ENCODE measurements around the gene STK11IP. TPM values are rescaled to one million over a fixed set of nuclear protein-coding genes. Genes with fewer than 3 reads are reported as not detected.

STK11IP gene
- total RNA-seq, 1 experiment from 2014 or later = 40.6 TPM

DNA sequence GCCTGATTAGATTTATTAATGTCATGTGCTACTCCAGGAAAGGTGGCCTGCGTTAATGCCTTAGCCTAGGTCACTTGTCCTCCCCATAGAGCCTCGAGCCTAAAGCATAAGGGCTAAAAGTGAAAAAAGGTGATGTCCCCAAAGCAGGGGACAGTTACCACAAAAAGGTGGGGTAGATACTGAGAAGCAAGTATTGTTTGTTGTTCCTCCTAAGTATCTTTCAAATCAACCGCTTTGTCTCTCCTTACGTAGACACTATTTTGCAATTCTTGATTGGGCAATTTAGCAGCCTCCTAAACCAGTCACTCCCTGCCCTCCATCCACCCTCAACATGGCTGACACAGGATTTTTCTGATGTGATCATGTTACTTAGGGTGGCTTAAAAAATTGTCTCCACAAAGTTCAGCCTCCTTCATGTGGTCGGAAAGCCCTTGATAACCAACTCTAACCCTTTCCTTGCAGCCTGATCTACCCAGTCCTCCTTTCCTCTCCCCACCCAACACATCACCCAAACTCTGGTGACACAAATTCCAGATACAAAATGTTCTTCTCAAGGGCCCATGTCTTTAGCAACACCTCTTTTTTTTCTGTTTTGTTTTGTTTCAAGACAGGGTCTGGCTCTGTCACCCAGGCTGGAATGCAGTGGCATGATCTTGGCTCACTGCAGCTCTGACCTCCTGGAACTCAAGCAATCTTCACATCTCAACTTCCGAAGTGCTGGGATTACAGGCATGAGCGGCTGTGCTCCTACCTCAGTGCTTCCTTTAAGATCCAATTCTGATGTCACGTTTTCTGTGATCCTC, 18.6 kb upstream of the STK11IP start:
- Histone ChIP-seq H3K9me3 (ENCODE audit: insufficient read depth, low read depth) (no peaks in the 10 kb centered on the region), H3K4me1 (replicated peaks; ENCODE audit: insufficient read depth) (peaks cover 9% of the 10 kb centered on the region; the same call in 1 of the 2 replicates), H2AFZ (no peak overlapping the region), H3K27me3 (ENCODE audit: insufficient read depth, low read depth) (no peaks in the 10 kb centered on the region), H3K27ac (no peak overlapping the region), H4K20me1 (ENCODE audit: insufficient read depth) (no peaks in the 10 kb centered on the region), H3F3A (ENCODE audit: insufficient read depth, low read depth) (no peaks in the 10 kb centered on the region), H3K4me3 (no peak overlapping the region), H3K79me2 (ENCODE audit: low read depth) (no peaks in the 10 kb centered on the region), H3K36me3 (ENCODE audit: low read depth) (no peaks in the 10 kb centered on the region), H3K4me2 (no peak overlapping the region), H3K9me2 (ENCODE audit: insufficient read depth) (no peaks in the 10 kb centered on the region)
- TF ChIP-seq, protein P1, sequence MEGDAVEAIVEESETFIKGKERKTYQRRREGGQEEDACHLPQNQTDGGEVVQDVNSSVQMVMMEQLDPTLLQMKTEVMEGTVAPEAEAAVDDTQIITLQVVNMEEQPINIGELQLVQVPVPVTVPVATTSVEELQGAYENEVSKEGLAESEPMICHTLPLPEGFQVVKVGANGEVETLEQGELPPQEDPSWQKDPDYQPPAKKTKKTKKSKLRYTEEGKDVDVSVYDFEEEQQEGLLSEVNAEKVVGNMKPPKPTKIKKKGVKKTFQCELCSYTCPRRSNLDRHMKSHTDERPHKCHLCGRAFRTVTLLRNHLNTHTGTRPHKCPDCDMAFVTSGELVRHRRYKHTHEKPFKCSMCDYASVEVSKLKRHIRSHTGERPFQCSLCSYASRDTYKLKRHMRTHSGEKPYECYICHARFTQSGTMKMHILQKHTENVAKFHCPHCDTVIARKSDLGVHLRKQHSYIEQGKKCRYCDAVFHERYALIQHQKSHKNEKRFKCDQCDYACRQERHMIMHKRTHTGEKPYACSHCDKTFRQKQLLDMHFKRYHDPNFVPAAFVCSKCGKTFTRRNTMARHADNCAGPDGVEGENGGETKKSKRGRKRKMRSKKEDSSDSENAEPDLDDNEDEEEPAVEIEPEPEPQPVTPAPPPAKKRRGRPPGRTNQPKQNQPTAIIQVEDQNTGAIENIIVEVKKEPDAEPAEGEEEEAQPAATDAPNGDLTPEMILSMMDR (conservative IDR thresholded peaks at IDR 0.05) = no peak
- no peak for TF ChIP-seq EZH2 (IDR thresholded peaks at IDR 0.05; ENCODE audit: low read depth)
- BruUV-seq (replicated peaks) = no TSS peak
- ChIA-PET CTCF (interaction anchor here (0.7 kb wide), 1 partner anchor 55 kb away, joined by 3 read pairs; no protein-coding TSS in a partner anchor), POLR2A (ENCODE audit: unreplicated experiment) (interaction anchor here (0.7 kb wide), 1 partner anchor 166 kb away, joined by 4 read pairs; no protein-coding TSS in a partner anchor)
- DNase-seq = peak in 1 of 2 experiments; percentile 54
- intact Hi-C loops (cut with micrococcal nuclease; ENCODE audit: unreplicated experiment) = no loop called here

DNA sequence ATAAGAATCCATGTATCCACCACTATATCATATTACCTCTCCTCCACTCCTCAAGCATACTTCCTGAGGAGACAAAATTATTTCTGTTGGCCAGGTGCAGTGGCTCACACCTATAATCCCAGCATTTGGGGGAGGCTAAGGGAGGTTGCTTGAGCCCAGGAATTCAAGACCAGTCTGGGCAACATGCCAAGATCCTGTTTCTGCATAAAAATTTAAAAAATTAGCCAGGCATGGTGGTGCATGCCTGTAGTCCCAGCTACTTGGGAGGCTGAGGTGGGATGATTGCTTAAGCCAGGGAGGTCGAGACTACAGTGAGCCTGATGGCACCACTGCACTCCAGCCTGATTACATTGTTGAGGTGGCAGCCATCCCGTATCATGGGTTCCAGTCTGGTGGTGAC, 16.3 kb upstream of the STK11IP start:
- Histone ChIP-seq H3K27ac (no peak overlapping the region), H3K36me3 (ENCODE audit: low read depth) (no peaks in the 10 kb centered on the region), H3K9me2 (ENCODE audit: insufficient read depth) (no peaks in the 10 kb centered on the region), H2AFZ (no peak overlapping the region), H3K4me1 (replicated peaks; ENCODE audit: insufficient read depth) (peaks cover 9% of the 10 kb centered on the region; the same call in 1 of the 2 replicates), H3K4me3 (no peak overlapping the region), H3K4me2 (no peak overlapping the region), H3K9me3 (ENCODE audit: insufficient read depth, low read depth) (no peaks in the 10 kb centered on the region), H3K27me3 (ENCODE audit: insufficient read depth, low read depth) (no peaks in the 10 kb centered on the region), H4K20me1 (ENCODE audit: insufficient read depth) (no peaks in the 10 kb centered on the region), H3F3A (ENCODE audit: insufficient read depth, low read depth) (no peaks in the 10 kb centered on the region), H3K79me2 (ENCODE audit: low read depth) (no peaks in the 10 kb centered on the region)
- ChIA-PET POLR2A (ENCODE audit: unreplicated experiment) (no interaction called here), CTCF (no interaction called here)
- no peak for TF ChIP-seq EZH2 (IDR thresholded peaks at IDR 0.05; ENCODE audit: low read depth)
- TF ChIP-seq, protein P1 (conservative IDR thresholded peaks at IDR 0.05) = no peak
- intact Hi-C loops (cut with micrococcal nuclease; ENCODE audit: unreplicated experiment) = no loop called here
- no peak for DNase-seq
- no TSS peak for BruUV-seq (replicated peaks)

DNA sequence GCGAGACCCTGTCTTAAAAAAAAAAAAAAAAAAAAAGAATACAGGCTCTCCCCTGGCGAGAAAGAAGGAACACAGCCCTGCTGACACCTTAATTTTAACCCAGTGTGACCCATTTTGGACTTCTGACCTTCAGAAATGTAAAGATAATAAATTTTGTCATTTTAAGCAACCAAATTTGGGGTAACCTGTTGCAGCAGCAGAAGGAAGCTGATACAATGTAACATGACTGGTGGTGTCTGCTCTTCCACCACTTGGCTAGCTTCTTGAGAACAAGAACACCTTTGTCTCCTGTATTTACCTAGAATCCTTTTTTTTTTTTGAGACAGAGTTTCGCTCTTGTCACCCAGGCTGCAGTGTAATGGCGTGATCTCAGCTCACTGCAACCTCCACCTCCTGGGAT, 6.6 kb upstream of the STK11IP start:
- Histone ChIP-seq H3K4me1 (replicated peaks; ENCODE audit: insufficient read depth) (peaks cover 2% of the 10 kb centered on the region), H2AFZ (no peak overlapping the region), H3K36me3 (ENCODE audit: low read depth) (no peaks in the 10 kb centered on the region), H3K9me3 (ENCODE audit: insufficient read depth, low read depth) (no peaks in the 10 kb centered on the region), H3K4me2 (no peak overlapping the region), H3K79me2 (ENCODE audit: low read depth) (no peaks in the 10 kb centered on the region), H3K9me2 (ENCODE audit: insufficient read depth) (no peaks in the 10 kb centered on the region), H3K27ac (no peak overlapping the region), H4K20me1 (ENCODE audit: insufficient read depth) (no peaks in the 10 kb centered on the region), H3K27me3 (ENCODE audit: insufficient read depth, low read depth) (no peaks in the 10 kb centered on the region), H3F3A (ENCODE audit: insufficient read depth, low read depth) (peaks cover 9% of the 10 kb centered on the region; the same call in 1 of the 2 replicates), H3K4me3 (no peak overlapping the region)
- intact Hi-C loops (cut with micrococcal nuclease; ENCODE audit: unreplicated experiment) = no loop called here
- TF ChIP-seq, protein P1 (conservative IDR thresholded peaks at IDR 0.05) = no peak
- TF ChIP-seq EZH2 (IDR thresholded peaks at IDR 0.05; ENCODE audit: low read depth) = no peak
- POLR2A ChIA-PET (ENCODE audit: unreplicated experiment) = no interaction called here
- no peak for DNase-seq
- CTCF ChIA-PET = no interaction called here
- no TSS peak for BruUV-seq (replicated peaks)

Data from PC-9 (cell line).